Kidney (tissue), 14 donors: ENCODE measurements around the gene ZNF341. TPM values are rescaled to one million over a fixed set of nuclear protein-coding genes. Genes with fewer than 3 reads are reported as not detected.
A peak's percentile ranks its signal among the peaks of the same experiment; 100 is the strongest.

Experiments used
- DNase-seq, 5 donors: peaks; one replicate each; pipeline ENCODE4 v3.0.0-alpha.2; 2013 to 2020
- FAIRE-seq: peaks from 2 replicates; lab custom pipeline; 2012; peaks lifted over from hg19 to GRCh38; lab: Jason Lieb, UNC
- H3K27ac ChIP-seq, 2 donors: one replicate each; pipeline ENCODE4 v1.7.0; 2013; ENCODE audit warnings: low read depth in 2 of 2, low read length in 2 of 2, inconsistent platforms in 1 of 2
- H3K27me3 ChIP-seq: one replicate; pipeline ENCODE4 v1.7.1; 2013; ENCODE audit warnings: low read length, inconsistent platforms; ENCODE audit not compliant: control insufficient read depth, insufficient read depth
- H3K36me3 ChIP-seq, 3 donors: one replicate each; pipeline versions ENCODE4 v1.7.0 to v1.7.1; 2013; ENCODE audit warnings: low read length in 3 of 3, control low read depth in 1 of 3, inconsistent platforms in 1 of 3; ENCODE audit not compliant: insufficient read depth in 3 of 3, control insufficient read depth in 2 of 3
- H3K4me1 ChIP-seq, 3 donors: one replicate each; pipeline versions ENCODE4 v1.7.0 to v1.7.1; 2013; ENCODE audit warnings: low read length in 3 of 3, inconsistent platforms in 1 of 3, low read depth in 1 of 3; ENCODE audit not compliant: control insufficient read depth in 2 of 3, insufficient read depth in 2 of 3
- H3K4me3 ChIP-seq, 3 donors: one replicate each; pipeline versions ENCODE4 v1.7.0 to v1.8.1; 2013; ENCODE audit warnings: low read length in 3 of 3, control low read depth in 1 of 3, inconsistent platforms in 1 of 3
- H3K9ac ChIP-seq, 3 donors: one replicate each; pipeline versions ENCODE4 v1.7.0 to v1.7.1; 2013; ENCODE audit warnings: low read length in 3 of 3, control low read depth in 1 of 3, inconsistent platforms in 1 of 3
- H3K9me3 ChIP-seq, 3 donors: one replicate each; pipeline versions ENCODE4 v1.7.0 to v1.7.1; 2013; ENCODE audit warnings: low read length in 3 of 3, control low read depth in 1 of 3, inconsistent platforms in 1 of 3; ENCODE audit not compliant: control insufficient read depth in 2 of 3, insufficient read depth in 1 of 3
- intact Hi-C: fragments of 100-400 bp; cut with DNase I; formaldehyde crosslinking; loops from one replicate; pipeline ENCODE4 v1.11.1; 2022
- polyA plus RNA-seq: library from polyadenylated mRNA; stranded (reverse); fragments of 350-450 nt; fragmentation: Illumina TruSeq; extraction: RNeasy Lipid Tissue Mini Kit (QIAGEN cat#74804); gene quantifications from one replicate; pipeline ENCODE4 v1.2.3, GENCODE V29; 2014; ENCODE audit warnings: low read depth, low replicate concordance; ENCODE audit not compliant: insufficient read depth
- total RNA-seq: library from RNA; stranded (reverse); fragmentation: NEBNext Ultra II Directional; extraction: Animal tissue kit (Norgen Biotek cat#: 25700); gene quantifications from one replicate; pipeline ENCODE4 v1.2.1, GENCODE V29; 2021
- TF ChIP-seq, protein P1 (sequence below): IDR thresholded peaks from 3 replicates; pipeline ENCODE4 v1.5.1; 2012; ENCODE audit warnings: mild to moderate bottlenecking, moderate library complexity, borderline replicate concordance; ENCODE audit not compliant: insufficient read depth; ENCODE audit errors: extremely low read depth
- donor health status: control.
- donor health status: control.
- donor health status: control.
- donor health status: control.
- donor health status: control.
- donor health status: DM: yes; HTN: yes; CAD: no.
- donor health status: Normal renal cell carcinoma (clear cell type).

Gene ZNF341
- total and polyA plus RNA-seq, 2 donors from 2014 or later: 1.5 to 2.6 TPM

GRCh38 chr20:33810885-33811775, 79.3 kb downstream of the ZNF341 start, which contains the start of gene CHMP4B:
TSS of gene CHMP4B (plus strand) at chr20:33811348. CDS start at chr20:33811469, 121 bp downstream.
- TF ChIP-seq, protein P1, sequence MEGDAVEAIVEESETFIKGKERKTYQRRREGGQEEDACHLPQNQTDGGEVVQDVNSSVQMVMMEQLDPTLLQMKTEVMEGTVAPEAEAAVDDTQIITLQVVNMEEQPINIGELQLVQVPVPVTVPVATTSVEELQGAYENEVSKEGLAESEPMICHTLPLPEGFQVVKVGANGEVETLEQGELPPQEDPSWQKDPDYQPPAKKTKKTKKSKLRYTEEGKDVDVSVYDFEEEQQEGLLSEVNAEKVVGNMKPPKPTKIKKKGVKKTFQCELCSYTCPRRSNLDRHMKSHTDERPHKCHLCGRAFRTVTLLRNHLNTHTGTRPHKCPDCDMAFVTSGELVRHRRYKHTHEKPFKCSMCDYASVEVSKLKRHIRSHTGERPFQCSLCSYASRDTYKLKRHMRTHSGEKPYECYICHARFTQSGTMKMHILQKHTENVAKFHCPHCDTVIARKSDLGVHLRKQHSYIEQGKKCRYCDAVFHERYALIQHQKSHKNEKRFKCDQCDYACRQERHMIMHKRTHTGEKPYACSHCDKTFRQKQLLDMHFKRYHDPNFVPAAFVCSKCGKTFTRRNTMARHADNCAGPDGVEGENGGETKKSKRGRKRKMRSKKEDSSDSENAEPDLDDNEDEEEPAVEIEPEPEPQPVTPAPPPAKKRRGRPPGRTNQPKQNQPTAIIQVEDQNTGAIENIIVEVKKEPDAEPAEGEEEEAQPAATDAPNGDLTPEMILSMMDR: no peak
- Histone ChIP-seq H3K4me3 (peak within 1 kb of the TSS; percentile 81 to 97 (median 90)), H3K9ac (peak within 1 kb of the TSS; percentile 88 to 98 (median 97)), H3K4me1 (peaks cover 0 to 24% (median 4%) of the 10 kb centered on the region in 3 donors), H3K36me3 (peaks cover 0 to 4% (median 0%) of the 10 kb centered on the region in 3 donors), H3K9me3 (no peaks in the 10 kb centered on the region), H3K27me3 (no peaks in the 10 kb centered on the region), H3K27ac (peak within 1 kb of the TSS; percentile 89 to 94)
- FAIRE-seq: no peak
- intact Hi-C loops: no loop called here
- peak; percentile 99 to 100 (median 99) for DNase-seq

DNA sequence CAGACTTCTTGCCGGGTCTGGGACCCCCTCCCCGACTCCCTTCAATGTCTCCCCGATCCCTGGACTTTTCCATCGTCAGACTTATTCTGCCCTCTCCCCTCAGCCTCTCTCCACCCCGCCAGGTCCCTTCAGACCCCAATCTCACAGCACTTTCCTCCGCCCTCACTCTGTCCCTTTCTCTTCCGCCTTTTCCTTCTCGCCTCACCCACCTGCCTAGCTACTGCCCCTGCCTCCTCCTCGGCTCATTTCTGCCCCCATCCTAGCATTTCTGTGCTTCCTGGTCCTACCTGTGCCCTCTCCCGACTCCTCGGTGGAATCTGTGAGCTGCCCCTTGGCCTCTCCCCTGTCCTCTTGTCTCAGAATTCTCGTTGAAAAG, 80.0 kb downstream of the ZNF341 start:
- H3K4me3 ChIP-seq: peak overlapping the region; percentile 81 to 97 (median 90)
- intact Hi-C loops: no loop called here
- peak overlapping the region; percentile 89 to 94 for H3K27ac ChIP-seq
- DNase-seq (peak in 2 of 5 donors; percentile 38 to 45), FAIRE-seq (no peak)
- H3K27me3 ChIP-seq: no peaks in the 10 kb centered on the region
- H3K4me1 ChIP-seq: peaks cover 0 to 24% (median 4%) of the 10 kb centered on the region in 3 donors
- no peaks in the 10 kb centered on the region for H3K9me3 ChIP-seq
- peak overlapping the region; percentile 88 to 98 (median 97) for H3K9ac ChIP-seq
- H3K36me3 ChIP-seq: peaks cover 0 to 4% (median 0%) of the 10 kb centered on the region in 3 donors
- TF ChIP-seq, protein P1: no peak

DNA sequence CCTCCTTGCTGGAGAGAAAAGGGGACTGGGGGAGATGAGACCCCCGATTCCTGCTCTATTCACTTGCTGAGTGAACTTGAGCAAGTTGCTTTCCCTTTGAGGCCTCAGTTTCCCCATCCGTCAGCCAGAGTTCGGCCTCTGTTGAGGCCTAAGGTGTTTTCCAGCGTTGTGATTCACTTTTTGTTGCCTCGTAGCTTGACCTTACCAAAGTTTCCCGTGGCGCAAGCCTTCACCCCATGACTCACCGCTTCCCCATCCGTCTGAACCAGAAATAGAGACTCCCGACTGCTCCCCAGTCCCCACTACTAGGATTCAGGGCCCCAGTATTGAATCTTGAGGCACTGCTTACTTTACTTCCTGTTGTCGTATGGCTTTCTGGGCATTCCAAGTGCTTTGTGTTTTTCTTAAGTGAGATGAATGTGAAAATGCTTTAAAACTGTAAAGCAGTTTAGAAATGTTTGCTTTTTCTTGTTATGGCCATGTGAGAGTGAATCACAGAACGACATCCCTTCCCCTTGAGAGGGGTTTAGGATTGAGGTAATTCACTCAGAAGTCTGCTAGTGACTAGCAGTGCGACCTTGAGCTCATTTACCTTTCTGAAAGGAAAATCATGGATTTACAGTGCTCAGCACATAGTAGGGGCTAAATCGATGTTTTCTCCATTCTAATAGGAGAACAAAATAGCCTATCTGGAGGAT, 80.5 kb downstream of the ZNF341 start:
- intact Hi-C loops: no loop called here
- peak overlapping the region; percentile 88 to 98 (median 97) for H3K9ac ChIP-seq
- peak overlapping the region; percentile 89 to 94 for H3K27ac ChIP-seq
- H3K4me1 ChIP-seq: peaks cover 0 to 24% (median 4%) of the 10 kb centered on the region in 3 donors
- FAIRE-seq (no peak), DNase-seq (peak in 1 of 5 donors; percentile 41)
- no peaks in the 10 kb centered on the region for H3K27me3 ChIP-seq
- H3K4me3 ChIP-seq: peak overlapping the region; percentile 81 to 97 (median 90)
- H3K9me3 ChIP-seq: no peaks in the 10 kb centered on the region
- TF ChIP-seq, protein P1: no peak
- H3K36me3 ChIP-seq: peaks cover 0 to 4% (median 0%) of the 10 kb centered on the region in 3 donors
